ENCODE results near the gene SOX30.

The SOX30 gene

GRCh38 chr5:157659868-157660660 is 7.8 kb upstream of the SOX30 start:
- DNase-seq, result no peak

DNA sequence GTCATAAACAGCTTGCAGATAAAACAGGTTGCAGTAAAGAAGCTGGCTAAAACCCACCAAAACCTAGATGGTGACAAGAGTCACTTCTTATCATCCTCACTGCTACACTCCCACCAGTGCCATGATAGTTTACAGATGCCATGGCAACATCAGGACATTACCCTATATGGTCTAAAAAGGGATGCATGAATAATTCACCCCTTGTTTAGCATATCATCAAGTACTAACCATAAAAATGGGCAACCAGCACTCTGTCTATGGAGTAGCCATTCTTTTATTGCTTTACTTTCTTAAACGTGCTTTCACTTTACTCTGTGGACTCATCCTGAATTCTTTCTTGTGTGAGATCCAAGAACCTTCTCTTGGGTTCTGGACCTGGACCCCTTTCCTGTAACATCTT is 6.7 kb upstream of the SOX30 start:
- DNase-seq, result no peak

- no peak for DNase-seq
Observed at GRCh38 chr5:157657516-157657915, 5.3 kb upstream of the SOX30 start.

DNA sequence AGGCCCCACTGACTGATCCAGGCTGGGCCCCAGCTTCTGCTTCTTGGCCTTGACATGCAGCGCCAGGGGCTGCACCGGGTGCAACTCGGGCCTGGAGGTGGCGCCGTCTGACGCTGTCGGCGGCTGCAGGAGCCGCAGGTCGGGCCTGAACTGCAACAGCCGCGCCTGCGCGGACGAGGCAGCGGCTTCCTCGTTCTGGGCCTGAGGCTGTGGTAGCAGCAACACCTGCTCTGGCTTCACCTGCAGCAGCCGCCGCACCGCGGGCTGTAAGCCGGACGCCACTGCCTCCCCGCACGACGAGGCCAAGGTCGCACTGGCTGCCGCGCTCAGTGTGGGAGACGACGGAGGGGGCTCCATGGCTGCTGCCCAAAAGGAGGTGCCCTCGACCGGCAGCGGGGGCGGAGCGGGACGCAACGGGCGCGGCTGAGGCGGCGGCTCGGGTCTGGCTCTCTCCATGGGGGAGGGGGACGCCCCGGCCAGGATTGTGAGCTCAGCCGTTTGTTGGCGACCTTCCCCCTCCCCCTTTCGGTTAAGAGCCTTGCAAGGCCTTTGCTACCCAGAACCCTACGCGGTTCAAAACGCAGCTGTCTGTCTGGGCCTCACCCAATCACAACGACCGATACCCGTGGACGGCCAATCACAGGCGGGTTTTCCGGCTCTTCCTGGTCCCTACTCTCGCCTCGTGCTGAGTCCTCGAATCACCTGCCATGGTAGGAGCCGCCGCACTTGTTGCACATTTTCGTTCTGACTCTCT is 438 bp downstream of the SOX30 start:
- no peak for DNase-seq

DNA sequence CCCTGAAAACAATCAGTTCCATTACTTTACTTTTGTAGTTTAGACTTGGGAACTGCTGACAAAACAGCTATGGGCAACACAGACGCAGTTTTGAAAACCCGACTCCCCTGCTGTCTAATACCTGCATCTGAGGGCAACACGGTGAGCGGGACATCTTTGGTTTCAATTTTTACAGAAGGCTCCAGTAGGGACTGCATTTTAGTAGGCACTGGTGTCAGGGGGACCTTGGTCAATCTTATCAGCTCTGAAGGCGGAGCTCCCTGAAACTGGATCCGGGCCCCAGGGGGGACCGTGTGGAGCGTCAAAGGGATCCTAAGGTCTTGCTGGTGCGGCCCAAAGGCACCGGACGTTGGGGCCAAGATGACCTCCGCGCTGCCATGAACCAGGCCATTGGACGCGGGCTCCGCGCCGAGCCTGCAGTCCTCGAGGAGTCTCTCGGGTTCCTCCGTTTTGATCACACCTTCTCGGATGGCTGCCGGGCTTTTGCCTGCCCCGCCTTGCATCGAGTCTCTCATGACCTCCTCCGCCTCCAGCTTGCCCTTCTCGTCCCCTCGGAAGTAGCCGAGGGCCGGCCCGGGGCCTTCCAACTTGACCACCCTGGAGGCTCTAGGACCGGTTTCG is 1.1 kb downstream of the SOX30 start:
- no peak for DNase-seq

DNA sequence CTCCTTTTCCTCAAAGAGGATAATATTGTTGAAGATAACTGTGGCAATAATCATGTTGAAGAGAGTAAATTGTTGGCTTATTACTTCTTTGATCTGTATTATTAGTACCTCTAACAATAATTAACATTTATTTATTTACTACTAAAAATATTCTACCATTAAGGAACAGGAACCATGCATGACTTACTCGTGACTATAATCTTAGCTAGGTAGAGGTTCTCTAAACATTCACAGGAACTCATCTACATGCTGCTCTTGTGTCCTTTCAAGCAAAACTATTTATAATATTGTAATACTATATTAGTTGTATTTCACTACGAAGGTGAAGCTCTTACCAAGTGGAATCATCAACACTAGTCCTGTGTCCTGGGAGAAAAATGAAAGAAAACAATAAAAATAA is 3.1 kb downstream of the SOX30 start:
- no peak for DNase-seq

DNA sequence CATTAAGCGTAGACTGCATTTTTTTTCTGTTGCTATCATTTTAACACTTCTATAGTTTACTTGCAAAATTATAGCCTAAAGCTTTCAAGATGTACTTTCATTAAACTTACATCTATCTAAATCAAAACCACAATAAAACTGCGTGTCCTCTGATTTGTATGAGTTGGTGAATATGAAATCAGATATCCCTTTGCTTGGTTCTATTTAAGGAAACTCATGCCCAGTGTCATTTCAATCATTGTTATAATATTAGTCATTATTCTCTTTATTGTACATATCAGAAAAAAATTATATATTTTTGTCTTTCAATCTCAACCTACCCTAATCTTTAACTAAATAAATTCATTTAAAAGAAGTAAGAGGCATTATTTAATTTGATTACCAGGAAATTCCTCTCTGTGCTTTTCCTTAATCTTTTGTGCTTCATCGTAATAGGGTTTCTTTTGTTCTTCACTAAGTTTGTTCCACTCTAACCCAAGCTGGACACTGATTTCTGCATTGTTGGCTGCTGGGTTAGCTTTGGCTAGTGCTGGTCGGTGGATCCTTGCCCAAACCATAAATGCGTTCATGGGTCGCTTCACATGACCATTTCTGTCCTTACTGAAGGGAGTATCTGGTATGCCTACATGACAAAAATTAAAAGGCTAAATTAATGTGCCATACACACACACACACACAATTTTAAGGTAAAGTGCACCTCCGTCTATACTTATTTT is 3.8 kb downstream of the SOX30 start:
- DNase-seq, result no peak

DNA sequence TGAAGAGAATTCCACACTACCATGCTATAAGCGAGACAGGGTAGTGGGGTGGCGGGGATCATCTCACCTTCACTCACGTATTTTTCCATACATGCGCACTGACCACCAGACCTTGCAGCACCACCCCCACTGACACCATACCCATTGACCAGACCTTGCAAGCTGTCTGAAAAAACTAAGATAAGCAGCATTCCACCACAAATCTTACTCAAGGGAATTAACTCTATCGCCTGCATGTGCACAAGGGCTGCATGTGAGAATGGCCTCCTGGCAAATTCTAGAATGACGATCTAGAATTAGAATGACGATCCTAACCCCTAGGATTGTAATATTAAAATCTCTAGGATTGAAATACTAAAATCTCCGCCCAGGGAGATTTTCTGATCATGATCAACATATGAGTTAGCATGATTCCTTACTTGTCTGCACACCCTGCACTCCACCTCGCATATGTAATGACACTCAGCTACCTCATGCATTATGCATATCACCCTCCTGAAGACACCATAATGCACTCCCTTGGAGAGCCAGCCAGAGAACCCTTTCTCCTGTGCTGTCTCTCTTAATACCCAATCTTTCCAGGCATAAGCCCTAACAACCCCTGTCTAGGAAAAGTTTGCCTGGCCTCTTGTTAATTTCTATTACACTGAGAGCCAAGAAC is 11.7 kb downstream of the SOX30 start:
- no peak for DNase-seq

DNA sequence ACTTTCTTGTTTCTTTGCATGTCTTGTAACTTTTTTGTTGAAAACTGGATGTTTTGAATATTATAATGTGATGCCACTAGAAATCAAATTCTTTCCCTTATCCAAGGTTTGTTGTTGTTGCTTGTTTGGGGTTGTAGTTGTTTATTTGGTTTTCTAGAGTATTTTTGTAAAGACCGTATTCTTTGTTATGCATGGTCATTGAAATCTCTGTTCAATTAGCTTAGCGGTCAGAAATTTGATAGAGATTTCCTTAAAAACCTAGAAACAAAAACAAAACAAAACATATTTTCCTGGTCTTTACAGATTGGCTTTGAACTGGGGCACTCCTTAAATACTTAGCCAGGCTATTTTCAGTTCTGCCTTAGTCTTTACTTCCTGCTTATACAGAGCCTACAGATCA is 21.9 kb downstream of the SOX30 start:
- no peak for DNase-seq

GRCh38 chr5:157626831-157627230 is 25.4 kb downstream of the SOX30 start:
- no peak for DNase-seq

- no peak for DNase-seq
Observed at GRCh38 chr5:157624144-157624543, 28.1 kb downstream of the SOX30 start.

DNA sequence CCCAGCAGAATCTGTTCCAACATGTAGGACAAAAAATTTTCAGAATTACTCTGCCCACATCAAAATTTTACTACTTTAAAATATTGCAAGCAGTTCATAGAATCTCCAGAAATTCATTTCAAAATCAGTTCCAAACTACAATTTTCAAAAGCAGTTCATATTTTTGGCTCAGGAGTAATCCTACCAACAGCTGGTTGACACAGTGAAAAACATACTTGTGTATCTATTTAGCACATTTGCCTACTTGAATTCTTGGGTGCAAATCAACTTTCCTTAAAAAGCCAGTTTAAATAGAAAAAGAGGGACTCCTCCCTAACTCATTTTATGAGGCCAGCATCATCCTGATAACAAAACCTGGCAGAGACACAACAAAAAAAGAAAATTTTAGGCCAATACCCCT is 31.5 kb downstream of the SOX30 start:
- no peak for DNase-seq

DNA sequence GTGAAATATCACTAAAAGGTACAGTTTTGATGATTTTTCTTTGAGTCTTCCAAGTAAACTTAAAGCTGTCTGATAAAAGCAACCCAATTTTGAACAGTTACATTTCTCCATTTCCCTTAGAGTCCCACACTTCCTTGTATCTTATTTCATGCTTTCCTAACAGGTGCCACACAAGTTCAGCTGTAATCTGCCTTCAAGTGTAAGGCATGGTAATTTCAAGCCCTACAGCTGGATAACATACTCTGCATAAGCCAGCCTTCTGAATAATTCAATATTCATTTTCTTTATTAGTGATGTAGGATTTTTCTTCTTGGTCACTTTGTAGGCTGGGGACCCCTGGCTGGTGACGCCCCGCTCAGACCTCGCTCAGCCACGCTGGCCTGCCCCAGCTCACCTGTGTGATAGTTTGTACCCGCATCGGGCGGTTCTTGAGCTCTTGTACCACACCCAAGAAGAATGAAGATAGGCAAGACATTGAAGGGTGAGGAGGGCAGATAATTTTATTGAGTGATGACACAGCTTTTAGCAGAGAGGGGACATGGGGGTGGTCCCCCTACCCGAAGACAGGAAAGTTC is 34.0 kb downstream of the SOX30 start:
- no peak for DNase-seq

- DNase-seq, result no peak
Observed at GRCh38 chr5:157616785-157617184, 35.5 kb downstream of the SOX30 start.

DNA sequence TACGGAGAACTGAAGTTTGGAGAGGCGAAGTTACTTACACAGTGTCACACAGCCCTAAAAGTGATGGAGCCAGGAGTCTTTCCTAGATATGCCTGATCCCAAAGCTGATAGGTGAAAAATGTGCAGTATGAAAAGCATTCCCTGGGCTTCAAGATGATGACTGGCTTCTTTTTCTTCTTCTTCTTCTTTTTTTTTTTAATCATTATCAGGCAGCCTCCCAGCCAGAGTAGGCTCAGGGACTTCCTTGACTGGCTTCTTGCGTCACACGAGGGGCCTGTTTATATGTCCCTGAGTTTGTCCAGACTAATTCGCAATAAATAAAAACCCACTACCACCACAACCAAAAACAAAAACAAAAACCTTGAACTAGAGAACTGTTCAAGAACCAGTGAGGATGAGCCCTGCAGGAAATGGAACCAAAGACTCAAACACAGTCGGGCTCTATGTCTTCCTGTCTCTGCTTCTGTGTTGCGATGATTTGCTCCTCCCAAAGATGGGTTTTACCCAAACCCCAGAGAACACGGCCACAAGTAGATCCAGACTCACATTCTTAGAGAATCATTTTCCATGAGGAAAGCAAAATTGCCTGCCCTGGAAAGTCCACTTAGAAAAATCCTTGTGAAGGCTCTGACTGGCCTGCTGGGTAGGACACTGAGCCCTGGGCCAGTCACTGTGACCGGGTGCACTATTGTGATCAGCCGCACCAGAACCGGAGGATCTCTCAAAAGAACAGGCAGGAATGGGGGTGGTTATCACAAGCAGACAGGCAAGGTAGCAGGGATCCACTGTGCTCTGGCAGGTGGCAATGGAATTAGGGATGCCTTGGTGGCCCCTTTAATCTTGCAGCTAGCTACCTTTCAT is 38.6 kb downstream of the SOX30 start:
- DNase-seq, result no peak

DNA sequence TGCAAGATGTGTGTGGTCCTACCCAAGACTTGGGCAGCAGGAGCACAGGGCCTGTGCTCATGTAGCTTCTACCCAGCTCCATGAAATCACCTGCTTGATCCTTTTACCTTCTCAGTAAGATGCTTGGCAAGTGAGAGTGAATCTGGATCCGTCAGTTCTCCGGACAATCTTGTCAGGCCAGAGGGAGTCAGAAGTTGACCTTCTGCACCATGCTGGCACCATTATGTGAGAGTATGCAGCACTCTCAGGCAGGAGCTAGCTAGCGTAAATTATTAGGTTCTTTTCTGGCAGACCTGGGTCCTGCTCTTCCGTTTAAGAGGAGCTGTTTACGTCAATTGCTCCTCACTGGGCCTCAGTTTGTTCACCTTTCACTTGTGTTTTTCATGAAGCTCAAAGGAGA is 39.7 kb downstream of the SOX30 start:
- DNase-seq, result no peak

DNA sequence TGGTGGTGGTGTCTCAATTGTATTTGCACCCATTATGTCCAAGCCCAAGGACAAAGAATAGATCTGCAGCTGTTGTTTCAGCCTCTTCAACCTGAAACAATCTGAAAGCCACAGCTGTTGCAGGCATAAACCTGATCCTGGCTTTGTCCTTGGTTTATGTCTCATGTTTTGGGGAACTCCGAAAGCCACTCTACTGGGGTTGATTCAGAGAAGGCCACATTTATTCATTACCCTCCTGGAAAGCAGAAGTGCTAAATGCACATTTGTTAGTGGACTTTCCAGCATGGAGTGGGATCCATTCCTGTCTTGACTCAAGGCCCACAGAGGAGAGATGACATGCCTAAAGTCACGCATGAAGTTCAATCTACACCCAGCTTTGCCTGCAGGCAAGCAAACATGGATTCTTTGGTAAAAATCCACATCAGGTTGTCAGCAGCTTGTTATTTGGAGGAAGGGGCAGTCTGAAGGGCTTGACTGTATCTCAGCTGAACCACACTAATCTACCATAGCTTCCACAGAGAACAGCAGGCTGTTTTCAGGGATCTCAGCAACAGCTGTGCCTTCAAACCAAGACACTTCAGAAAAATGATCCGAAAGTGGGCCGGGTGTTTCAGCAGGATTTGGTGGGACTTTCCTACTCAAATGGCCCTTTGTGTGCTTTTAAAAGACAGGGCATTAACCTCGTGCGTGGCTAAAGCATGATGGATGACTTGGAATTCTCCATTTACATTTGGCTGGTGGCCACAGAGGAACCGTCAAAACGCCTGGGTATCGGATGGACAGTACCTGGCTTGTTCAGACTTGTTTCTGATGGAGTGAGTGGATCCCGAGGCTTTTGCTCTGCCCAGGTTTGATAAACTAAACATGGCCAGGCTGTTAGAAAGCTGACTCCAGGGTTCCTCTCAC is 40.4 kb downstream of the SOX30 start:
- DNase-seq, result no peak

DNA sequence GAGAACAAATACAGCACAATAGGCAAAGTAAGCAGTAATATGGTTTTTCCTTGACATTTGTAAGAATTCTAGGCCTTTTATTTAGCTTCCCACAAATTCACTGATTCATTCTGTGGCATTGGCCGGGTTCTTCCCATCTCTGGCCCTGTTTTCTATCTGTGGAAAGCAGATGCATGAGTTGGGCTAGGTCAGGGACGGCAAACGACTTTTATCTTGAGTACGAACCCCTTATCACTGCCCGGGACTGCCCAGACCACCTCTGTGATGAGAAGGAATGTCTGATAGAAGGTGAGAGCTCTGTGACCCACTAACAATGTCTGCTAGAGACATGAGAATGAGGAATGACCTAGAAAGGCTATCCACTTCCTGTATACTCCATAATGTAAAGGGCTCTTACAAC is 41.2 kb downstream of the SOX30 start:
- no peak for DNase-seq

DNA sequence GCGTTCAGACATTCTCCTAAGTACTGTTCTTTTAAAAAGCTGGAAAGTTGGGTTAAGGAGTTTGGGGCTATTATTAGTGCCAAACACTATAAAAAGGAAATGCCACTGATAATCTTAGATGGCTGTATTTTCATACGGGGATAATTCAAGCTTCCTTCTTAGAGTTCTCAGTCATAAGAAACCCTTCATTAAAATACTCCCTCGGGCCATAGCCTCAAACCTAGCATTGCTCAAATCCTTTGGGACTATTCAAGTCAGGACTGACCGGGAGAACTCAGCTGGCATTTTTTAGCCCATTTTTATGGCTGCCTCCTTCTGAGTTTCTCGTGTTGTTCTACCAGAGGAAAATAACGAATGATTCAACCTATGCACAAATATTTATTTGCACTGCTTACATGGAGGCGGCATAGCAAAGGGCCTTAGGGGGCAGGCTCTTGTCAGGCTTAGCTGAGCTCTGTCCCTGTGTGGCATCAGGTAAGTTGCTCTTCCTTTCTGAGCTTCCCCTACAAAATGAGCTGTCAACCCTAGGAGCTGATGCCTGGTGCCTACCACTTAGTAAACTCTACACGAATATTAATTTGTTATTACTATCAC is 43.2 kb downstream of the SOX30 start:
- no peak for DNase-seq
